ENCODE data around the gene PHACTR1.

PHACTR1 gene

GRCh38 chr6:13038741-13039190 lies 322.2 kb downstream of the PHACTR1 start:
- DNase-seq = peak; percentile 17

- no peak for DNase-seq
Measured at GRCh38 chr6:13044390-13044789, 327.8 kb downstream of the PHACTR1 start.

GRCh38 chr6:13044896-13045295 lies 328.3 kb downstream of the PHACTR1 start:
- DNase-seq = no peak

- no peak for DNase-seq
Measured at GRCh38 chr6:13045676-13046075, 329.1 kb downstream of the PHACTR1 start.

GRCh38 chr6:13046084-13046483 lies 329.5 kb downstream of the PHACTR1 start:
- DNase-seq = no peak

- DNase-seq = no peak
Measured at GRCh38 chr6:13048113-13048512, 331.5 kb downstream of the PHACTR1 start.

- no peak for DNase-seq
Measured at GRCh38 chr6:13049666-13050254, 333.2 kb downstream of the PHACTR1 start.

- DNase-seq = no peak
Measured at GRCh38 chr6:13053006-13053461, 336.5 kb downstream of the PHACTR1 start.

- no peak for DNase-seq
Measured at GRCh38 chr6:13058051-13058450, 341.5 kb downstream of the PHACTR1 start.

- no peak for DNase-seq
Measured at GRCh38 chr6:13059026-13059425, 342.5 kb downstream of the PHACTR1 start.

- no peak for DNase-seq
Measured at GRCh38 chr6:13063300-13063918, 346.8 kb downstream of the PHACTR1 start.

GRCh38 chr6:13065581-13065980 lies 349.0 kb downstream of the PHACTR1 start:
- no peak for DNase-seq

GRCh38 chr6:13066050-13066449 lies 349.5 kb downstream of the PHACTR1 start:
- DNase-seq = no peak

GRCh38 chr6:13066820-13067219 lies 350.3 kb downstream of the PHACTR1 start:
- DNase-seq = no peak

GRCh38 chr6:13068586-13069210 lies 352.1 kb downstream of the PHACTR1 start:
- no peak for DNase-seq

GRCh38 chr6:13071550-13072345 lies 355.2 kb downstream of the PHACTR1 start:
- DNase-seq = no peak

- no peak for DNase-seq
Measured at GRCh38 chr6:13072686-13073347, 356.2 kb downstream of the PHACTR1 start.

- DNase-seq = no peak
Measured at GRCh38 chr6:13074415-13075140, 358.0 kb downstream of the PHACTR1 start.

- no peak for DNase-seq
Measured at GRCh38 chr6:13075141-13075845, 358.7 kb downstream of the PHACTR1 start.

- DNase-seq = no peak
Measured at GRCh38 chr6:13076575-13076974, 360.0 kb downstream of the PHACTR1 start.

GRCh38 chr6:13077117-13077516 lies 360.6 kb downstream of the PHACTR1 start:
- DNase-seq = no peak

All from DMS79 (cell line).